Keratinocyte (primary cell): Measurements from ENCODE around the gene SKIC2.

Source experiments
- CTCF ChIP-seq, 3 experiments: IDR thresholded peaks in 1 of 3; conservative IDR thresholded peaks in 1 of 3; optimal IDR thresholded peaks in 1 of 3; 2 replicates in 2 of 3; 3 replicates in 1 of 3; pipeline versions ENCODE3 to v1.5.1; 2011; ENCODE audit warnings: low read length in 3 of 3, mild to moderate bottlenecking in 3 of 3, moderate library complexity in 2 of 3, control low read depth in 1 of 3, inconsistent platforms in 1 of 3; ENCODE audit not compliant: insufficient read depth in 2 of 3; ENCODE audit errors: extremely low read depth in 1 of 3
- EZH2 ChIP-seq: IDR thresholded peaks from one replicate; pipeline ENCODE4 v1.6.1; 2012; ENCODE audit warnings: inconsistent platforms, mild to moderate bottlenecking, low read length, moderate library complexity

GRCh38 chr6:31979238-31979898 is 20.4 kb downstream of the SKIC2 start:
- TF ChIP-seq EZH2 (no peak), CTCF (optimal IDR thresholded peaks at IDR 0.05 in 1 of 3, IDR thresholded peaks at IDR 0.05 in 1 of 3, conservative IDR thresholded peaks at IDR 0.05 in 1 of 3; ENCODE audit: extremely low read depth in 1 of 3, insufficient read depth in 2 of 3, low read length in 3 of 3) (no peak)
